Stimulated activated CD4-positive, alpha-beta T cell treated with anti-CD3 and anti-CD28 coated beads, Interleukin-1b, Interleukin-23, amount 100 ng/mL, for 1 hour (primary cell): ENCODE data around the gene CTSH.
"Not testable (repeated sequence)": the region's sequence is repeated elsewhere in the genome, so short reads cannot be mapped to it uniquely, and the experiment has no call there.

Experiments used
- DNase-seq, 2 donors: peaks; one replicate each; pipeline ENCODE4 v3.0.0-alpha.2; 2020; ENCODE audit warnings: low read depth in 2 of 2

CTSH gene

DNA sequence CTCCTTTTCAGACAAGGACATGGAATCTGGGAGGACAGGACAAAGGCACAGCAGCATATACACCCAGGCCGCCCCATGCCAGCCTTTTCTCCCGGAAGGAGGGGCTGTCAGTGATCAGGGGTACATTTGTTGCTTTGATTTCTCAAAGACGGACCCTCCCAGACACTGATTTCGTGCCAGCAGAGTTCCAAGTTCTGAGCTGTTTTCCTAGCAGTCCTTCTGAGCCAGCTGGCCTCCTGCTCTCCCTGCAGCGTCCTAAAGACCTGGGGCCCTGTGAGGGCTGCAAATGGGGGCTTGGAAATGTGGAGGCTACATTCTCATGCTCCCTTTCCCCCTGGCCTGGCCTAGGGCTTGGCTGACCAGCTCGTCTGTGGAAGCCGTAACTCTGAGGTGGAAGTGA, 22.3 kb downstream of the CTSH start:
- DNase-seq = no peak

DNA sequence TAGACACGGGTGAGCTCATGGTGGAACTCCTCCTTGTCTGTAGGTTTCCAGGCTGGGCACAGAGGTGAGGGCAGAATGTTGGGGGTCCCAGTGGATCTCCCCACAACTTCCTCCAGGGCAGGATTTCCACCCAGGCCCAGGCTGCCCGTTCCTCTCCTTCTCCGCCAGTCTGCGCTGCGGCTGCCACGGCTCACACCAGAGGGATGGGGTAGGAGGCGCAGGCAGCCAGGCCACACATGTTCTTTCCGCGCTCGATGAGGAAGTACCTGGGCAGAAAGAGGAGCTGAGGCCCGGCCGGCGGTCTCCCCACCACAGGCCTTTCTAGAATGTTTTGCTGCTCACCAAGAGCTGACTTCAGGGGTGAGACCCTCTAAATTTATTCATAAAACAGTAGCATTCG, 22.9 kb downstream of the CTSH start:
- DNase-seq = no peak

DNA sequence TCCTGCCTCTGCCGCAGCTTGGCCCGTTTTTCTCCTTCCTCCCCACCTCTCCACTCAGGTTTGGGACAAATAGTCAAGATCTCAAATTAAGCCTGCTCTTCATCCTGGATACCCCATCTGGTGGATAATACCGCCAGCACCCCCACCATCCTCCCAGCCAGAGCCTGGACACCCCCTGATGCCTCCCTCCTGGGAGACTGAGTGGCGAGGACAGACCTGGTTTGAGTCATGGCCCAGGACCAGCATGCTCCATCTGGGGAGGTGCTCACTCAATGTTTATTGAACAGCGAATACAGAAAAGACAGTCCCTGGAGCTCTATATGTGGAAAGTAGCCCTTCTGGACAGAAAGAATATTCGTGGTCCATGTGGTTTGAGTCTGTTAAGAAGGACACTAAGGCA, 23.3 kb downstream of the CTSH start:
- DNase-seq = no peak

GRCh38 chr15:78917888-78918287, 27.0 kb downstream of the CTSH start:
- no peak for DNase-seq

DNA sequence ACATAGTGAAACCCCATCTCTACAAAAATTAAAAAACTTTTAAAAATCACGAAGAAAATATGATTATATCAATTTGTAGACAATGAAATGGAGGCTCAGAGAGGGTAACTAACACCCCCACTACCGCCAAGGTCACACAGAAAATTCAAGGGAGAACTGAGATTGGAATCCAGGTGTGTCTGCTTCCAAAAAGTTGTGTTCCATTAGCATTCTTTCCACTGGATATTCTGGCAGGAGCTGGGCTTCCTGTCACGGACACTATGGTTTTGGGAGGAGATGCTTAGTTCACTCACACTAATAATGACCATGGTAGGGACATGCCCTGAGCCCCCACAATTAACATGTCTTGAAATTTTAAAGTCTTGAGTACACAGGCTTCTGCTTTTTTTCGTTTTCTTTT, 28.8 kb downstream of the CTSH start:
- no peak for DNase-seq

GRCh38 chr15:78915341-78916087, 29.3 kb downstream of the CTSH start:
- DNase-seq = no peak

GRCh38 chr15:78914027-78914764, 30.6 kb downstream of the CTSH start:
- no peak for DNase-seq

- no peak for DNase-seq
Observed at GRCh38 chr15:78913012-78913411, 31.8 kb downstream of the CTSH start.

GRCh38 chr15:78912316-78912715, 32.5 kb downstream of the CTSH start:
- DNase-seq = no peak

GRCh38 chr15:78910271-78910670, 34.6 kb downstream of the CTSH start:
- no peak for DNase-seq

DNA sequence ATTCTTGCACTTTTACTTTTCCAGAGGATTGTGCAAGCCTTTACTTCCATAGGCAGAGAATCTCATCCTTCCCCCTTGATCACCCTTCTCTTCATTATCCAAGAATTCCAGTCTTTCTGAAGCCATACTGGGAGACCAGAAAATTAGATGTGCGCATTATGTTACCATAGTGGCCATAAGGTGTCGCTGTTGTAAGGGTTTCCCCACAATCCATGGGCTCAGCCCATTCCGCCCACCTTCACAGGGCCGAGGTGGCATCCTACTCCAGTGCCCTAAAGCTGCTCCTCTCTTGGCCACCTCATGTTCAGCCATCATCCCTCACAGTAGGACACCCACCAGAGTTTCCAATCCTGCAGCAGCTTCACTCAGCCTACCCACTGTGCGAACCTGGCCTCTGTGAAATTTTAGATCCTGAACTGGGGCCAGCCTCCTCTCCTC, 35.0 kb downstream of the CTSH start:
- no peak for DNase-seq

- no peak for DNase-seq
Observed at GRCh38 chr15:78909160-78909695, 35.6 kb downstream of the CTSH start.

- DNase-seq = no peak
Observed at GRCh38 chr15:78907577-78907976, 37.3 kb downstream of the CTSH start.

DNA sequence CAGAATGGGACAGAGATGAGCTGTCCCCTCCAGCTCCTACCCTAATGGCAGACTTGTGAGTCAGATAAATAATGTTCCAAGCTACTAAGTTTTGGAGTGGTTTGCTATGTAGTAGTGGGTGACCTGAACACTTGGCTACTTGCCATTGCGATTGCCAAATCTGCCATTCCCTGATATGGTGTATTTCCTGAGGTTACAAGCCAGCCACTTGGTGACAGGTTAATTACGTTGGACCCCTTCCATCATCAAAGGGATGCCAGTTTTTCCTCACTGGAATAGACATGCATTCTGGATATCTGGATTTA, 38.6 kb downstream of the CTSH start:
- DNase-seq = no peak

GRCh38 chr15:78904599-78905358, 40.1 kb downstream of the CTSH start:
- DNase-seq = no peak

- DNase-seq = not testable (repeated sequence)
Observed at GRCh38 chr15:78902281-78903032, 42.4 kb downstream of the CTSH start.

- not testable (repeated sequence) for DNase-seq
Observed at GRCh38 chr15:78900819-78901533, 43.9 kb downstream of the CTSH start.

DNA sequence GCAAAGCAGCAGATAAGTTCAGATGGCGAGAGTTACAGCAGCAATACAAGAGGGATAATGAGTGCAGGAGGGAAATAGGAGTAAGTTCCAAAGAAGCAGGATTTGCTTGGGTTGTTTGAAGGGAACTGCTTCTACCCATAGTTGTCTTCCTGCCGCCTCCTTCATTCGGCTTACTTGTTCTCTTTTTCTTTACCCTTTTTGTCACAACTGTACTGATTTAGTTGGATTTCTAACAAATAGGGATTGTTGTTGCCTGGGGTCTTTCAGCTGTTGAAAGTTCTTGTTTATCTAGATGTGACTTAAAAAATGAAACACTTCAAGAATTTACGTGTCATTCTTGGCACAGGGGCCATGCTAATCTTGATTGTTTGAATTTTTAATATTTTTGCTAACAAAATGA, 46.3 kb downstream of the CTSH start:
- no peak for DNase-seq

- DNase-seq = no peak
Observed at GRCh38 chr15:78895471-78895870, 49.4 kb downstream of the CTSH start.

- DNase-seq = no peak
Observed at GRCh38 chr15:78893538-78893937, 51.3 kb downstream of the CTSH start.

DNA sequence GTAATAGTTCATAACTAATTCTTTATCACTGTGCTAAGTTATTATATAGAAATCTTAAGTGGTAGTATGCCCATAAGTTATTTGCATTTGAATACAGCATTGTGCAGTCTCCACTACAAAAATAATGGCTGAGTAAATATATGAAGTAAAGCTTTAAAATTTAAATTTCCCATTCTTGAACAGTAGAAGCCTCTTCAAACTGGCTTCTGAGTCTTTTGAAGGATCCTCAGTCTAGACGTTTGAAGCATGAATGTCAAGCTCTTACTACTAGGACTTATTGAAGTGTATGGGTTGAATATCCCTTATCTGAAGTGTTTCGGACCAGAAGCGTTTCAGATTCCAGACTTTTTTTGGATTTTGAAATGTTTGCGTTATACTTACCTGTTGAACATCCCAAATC, 55.8 kb downstream of the CTSH start:
- no peak for DNase-seq
